Liver (tissue), 9 donors: ENCODE results near the gene COX10. TPM values are rescaled to one million over a fixed set of nuclear protein-coding genes. Genes with fewer than 3 reads are reported as not detected.
A peak's percentile ranks its signal among the peaks of the same experiment; 100 is the strongest.

ENCODE experiments used
- DNase-seq: peaks from one replicate; pipeline ENCODE4 v3.0.0-alpha.2; 2017; ENCODE audit warnings: low spot score
- H3K27ac ChIP-seq, 2 donors: one replicate each; pipeline ENCODE4 v1.7.0; 2013; ENCODE audit warnings: inconsistent platforms in 2 of 2, low read length in 2 of 2, control low read depth in 1 of 2, low read depth in 1 of 2, mild to moderate bottlenecking in 1 of 2
- H3K27me3 ChIP-seq, 4 donors: one replicate each; pipeline versions ENCODE4 v1.6.1 to v1.7.0; 2013; ENCODE audit warnings: low read length in 3 of 4, inconsistent platforms in 1 of 4, mild to moderate bottlenecking in 1 of 4, moderate library complexity in 1 of 4; ENCODE audit not compliant: control insufficient read depth in 4 of 4, insufficient read depth in 4 of 4
- H3K36me3 ChIP-seq, 4 donors: one replicate each; pipeline versions ENCODE4 v1.6.1 to v1.7.0; 2013; ENCODE audit warnings: low read length in 3 of 4, mild to moderate bottlenecking in 3 of 4, low read depth in 1 of 4, moderate library complexity in 1 of 4; ENCODE audit not compliant: control insufficient read depth in 4 of 4, insufficient read depth in 3 of 4
- H3K4me1 ChIP-seq, 4 donors: one replicate each; pipeline versions ENCODE4 v1.6.1 to v1.7.0; 2013; ENCODE audit warnings: low read length in 3 of 4, mild to moderate bottlenecking in 3 of 4, moderate library complexity in 1 of 4; ENCODE audit not compliant: control insufficient read depth in 4 of 4, insufficient read depth in 4 of 4
- H3K4me3 ChIP-seq, 3 donors: one replicate each; pipeline versions ENCODE4 v1.6.1 to v1.7.0; 2013; ENCODE audit warnings: low read length in 3 of 3, control low read depth in 1 of 3, low read depth in 1 of 3, mild to moderate bottlenecking in 1 of 3
- H3K9ac ChIP-seq, 2 donors: one replicate each; pipeline ENCODE4 v1.7.0; 2013; ENCODE audit warnings: low read length in 2 of 2, mild to moderate bottlenecking in 2 of 2, moderate library complexity in 2 of 2, control low read depth in 1 of 2, low read depth in 1 of 2
- H3K9me3 ChIP-seq, 4 donors: one replicate each; pipeline versions ENCODE4 v1.6.1 to v1.7.0; 2013; ENCODE audit warnings: low read length in 3 of 4; ENCODE audit not compliant: control insufficient read depth in 4 of 4
- CTCF ChIP-seq: fragments of 150-350 bp; IDR thresholded peaks from 2 replicates; pipeline ENCODE4 v1.5.1; 2017; ENCODE audit warnings: improper control_type of control experiment, low read depth, low read length; ENCODE audit not compliant: missing input control
- EGR1 ChIP-seq, 2 donors: IDR thresholded peaks; 2 replicates each; pipeline ENCODE4 v1.6.1; 2016 to 2018; ENCODE audit warnings: antibody characterized with exemption in 2 of 2, low read depth in 2 of 2
- FOXA1 ChIP-seq: IDR thresholded peaks from 2 replicates; pipeline ENCODE4 v1.6.1; 2016; ENCODE audit warnings: antibody characterized with exemption
- FOXA2 ChIP-seq: IDR thresholded peaks from 2 replicates; pipeline ENCODE4 v1.6.1; 2016; ENCODE audit warnings: antibody characterized with exemption
- GABPA ChIP-seq, 2 donors: IDR thresholded peaks in 1 of 2; conservative IDR thresholded peaks in 1 of 2; 2 replicates each; pipeline ENCODE4 v1.6.1; 2016; ENCODE audit warnings: antibody characterized with exemption in 2 of 2, mild to moderate bottlenecking in 1 of 2, moderate library complexity in 1 of 2
- HNF4A ChIP-seq, 2 donors: conservative IDR thresholded peaks; 2 replicates each; pipeline ENCODE4 v1.6.1; 2016; ENCODE audit warnings: antibody characterized with exemption in 2 of 2, mild to moderate bottlenecking in 2 of 2
- HNF4G ChIP-seq: IDR thresholded peaks from 2 replicates; pipeline ENCODE4 v1.6.1; 2016; ENCODE audit warnings: antibody characterized with exemption
- JUND ChIP-seq, 2 donors: IDR thresholded peaks; 2 replicates each; pipeline ENCODE4 v1.6.1; 2016; ENCODE audit warnings: antibody characterized with exemption in 2 of 2
- NR2F2 ChIP-seq: IDR thresholded peaks from 2 replicates; pipeline ENCODE4 v1.6.1; 2016; ENCODE audit warnings: antibody characterized with exemption
- RAD21 ChIP-seq, 2 donors: IDR thresholded peaks; 2 replicates each; pipeline ENCODE4 v1.6.1; 2016; ENCODE audit warnings: antibody characterized with exemption in 2 of 2, mild to moderate bottlenecking in 2 of 2
- RXRA ChIP-seq, 2 donors: IDR thresholded peaks; 2 replicates each; pipeline ENCODE4 v1.6.1; 2017 to 2018; ENCODE audit warnings: antibody characterized with exemption in 2 of 2, mild to moderate bottlenecking in 1 of 2
- SP1 ChIP-seq: IDR thresholded peaks from 2 replicates; pipeline ENCODE4 v1.6.1; 2018; ENCODE audit warnings: antibody characterized with exemption, mild to moderate bottlenecking
- TAF1 ChIP-seq: conservative IDR thresholded peaks from 2 replicates; pipeline ENCODE4 v1.6.1; 2016; ENCODE audit warnings: antibody characterized with exemption, mild to moderate bottlenecking
- YY1 ChIP-seq: IDR thresholded peaks from 2 replicates; pipeline ENCODE4 v1.6.1; 2016; ENCODE audit warnings: antibody characterized with exemption, mild to moderate bottlenecking
- ZBTB33 ChIP-seq: IDR thresholded peaks from 2 replicates; pipeline ENCODE4 v1.6.1; 2016; ENCODE audit warnings: antibody characterized with exemption
- WGBS: extraction: QIAGEN DNeasy Blood & Tissue Kit; methylation state at CpG from one replicate; pipeline ENCODE4 v1.1.7; 2013; 5-methylcytosine and 5-hydroxymethylcytosine counted together
- polyA plus RNA-seq, 2 donors: library from polyadenylated mRNA; stranded (reverse) in 1 of 2; unstranded in 1 of 2; fragments of 200-250 nt in 1 of 2; fragments of >200 nt in 1 of 2; fragmentation: Nextera tagmentation in 1 of 2; extraction: Ambion mirVana in 1 of 2; gene quantifications; one replicate each; pipeline versions ENCODE4 v1.2.1 to v1.2.3, GENCODE V29; 2013 to 2015
- total RNA-seq, 2 donors: library from RNA; depleted of rRNA; stranded (reverse); fragments of >200 nt; gene quantifications; one replicate each; pipeline ENCODE4 v1.2.3, GENCODE V29; 2014
- TF ChIP-seq, protein P1 (sequence below): IDR thresholded peaks from 2 replicates; pipeline ENCODE4 v1.6.1; 2016; ENCODE audit warnings: antibody characterized with exemption
- TF ChIP-seq, protein P2 (sequence below): IDR thresholded peaks from 2 replicates; pipeline ENCODE4 v1.6.1; 2016; ENCODE audit warnings: antibody characterized with exemption
- donor health status: healthy.
- donor health status: healthy.
- donor health status: healthy.
- donor health status: healthy.
- donor health status: healthy.

Gene COX10
- total and polyA plus RNA-seq, 4 donors, result 7.0 to 15.1 (median 8.7) TPM

DNA sequence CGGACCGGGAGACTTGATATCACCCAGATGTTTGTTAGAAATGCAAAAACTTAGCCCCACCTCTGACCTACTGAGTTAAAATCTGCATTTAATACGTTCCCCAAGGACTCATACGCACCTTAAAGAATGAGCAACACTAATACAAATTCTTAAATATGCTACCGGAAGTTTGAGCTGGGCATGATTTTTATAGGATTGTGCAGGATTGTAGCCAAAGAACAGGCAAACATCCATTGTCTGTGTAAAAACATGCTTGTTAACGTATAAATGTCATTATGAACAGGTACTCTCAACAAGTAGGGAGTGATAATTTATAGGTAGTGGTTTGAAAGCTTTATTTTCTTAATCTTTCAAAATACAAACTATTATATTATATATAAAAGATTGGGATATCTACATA lies 22.3 kb upstream of the COX10 start:
- WGBS, result 89% methylated on average over 6 of the region's 6 CpGs
- Histone ChIP-seq H3K4me3 (no peak overlapping the region), H3K36me3 (no peaks in the 10 kb centered on the region), H3K9me3 (no peaks in the 10 kb centered on the region), H3K4me1 (peaks cover 2 to 6% (median 5%) of the 10 kb centered on the region in 4 donors), H3K9ac (no peak overlapping the region), H3K27ac (no peak overlapping the region), H3K27me3 (no peaks in the 10 kb centered on the region)
- no peak for TF ChIP-seq EGR1 (IDR thresholded peaks at IDR 0.05; ENCODE audit: low read depth in 2 of 2)
- no peak for TF ChIP-seq RAD21 (IDR thresholded peaks at IDR 0.05)
- no peak for TF ChIP-seq FOXA2
- TF ChIP-seq GABPA (IDR thresholded peaks at IDR 0.05 in 1 of 2, conservative IDR thresholded peaks at IDR 0.05 in 1 of 2), result no peak
- no peak for TF ChIP-seq TAF1
- TF ChIP-seq, protein P1, sequence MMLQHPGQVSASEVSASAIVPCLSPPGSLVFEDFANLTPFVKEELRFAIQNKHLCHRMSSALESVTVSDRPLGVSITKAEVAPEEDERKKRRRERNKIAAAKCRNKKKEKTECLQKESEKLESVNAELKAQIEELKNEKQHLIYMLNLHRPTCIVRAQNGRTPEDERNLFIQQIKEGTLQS, result no peak
- no peak for TF ChIP-seq SP1
- no peak for TF ChIP-seq HNF4G
- DNase-seq, result no peak

- no peak overlapping the region for H3K27ac ChIP-seq
- 47% methylated on average over 4 of the region's 4 CpGs for WGBS
- H3K4me1 ChIP-seq, result peaks cover 3 to 8% (median 6%) of the 10 kb centered on the region in 4 donors
- no peak overlapping the region for H3K9ac ChIP-seq
- no peak for DNase-seq
- no peaks in the 10 kb centered on the region for H3K9me3 ChIP-seq
- TF ChIP-seq YY1 (peak; percentile 37), HNF4A (conservative IDR thresholded peaks at IDR 0.05) (peak in 1 of 2 donors; percentile 34), JUND (IDR thresholded peaks at IDR 0.05) (no peak), RXRA (IDR thresholded peaks at IDR 0.05) (peak in 1 of 2 donors; percentile 51)
- H3K27me3 ChIP-seq, result no peaks in the 10 kb centered on the region
- no peaks in the 10 kb centered on the region for H3K36me3 ChIP-seq
- no peak overlapping the region for H3K4me3 ChIP-seq
These were observed 21.7 kb upstream of the COX10 start for GRCh38 chr17:14047591-14047990.

GRCh38 chr17:14048169-14048568 lies 21.1 kb upstream of the COX10 start:
- H3K36me3 ChIP-seq, result no peaks in the 10 kb centered on the region
- no peak overlapping the region for H3K4me3 ChIP-seq
- H3K27ac ChIP-seq, result no peak overlapping the region
- TF ChIP-seq RAD21 (IDR thresholded peaks at IDR 0.05), result peak in 1 of 2 donors; percentile 65
- TF ChIP-seq, protein P2, sequence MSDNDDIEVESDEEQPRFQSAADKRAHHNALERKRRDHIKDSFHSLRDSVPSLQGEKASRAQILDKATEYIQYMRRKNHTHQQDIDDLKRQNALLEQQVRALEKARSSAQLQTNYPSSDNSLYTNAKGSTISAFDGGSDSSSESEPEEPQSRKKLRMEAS, result no peak
- H3K27me3 ChIP-seq, result no peaks in the 10 kb centered on the region
- no peaks in the 10 kb centered on the region for H3K9me3 ChIP-seq
- H3K9ac ChIP-seq, result no peak overlapping the region
- H3K4me1 ChIP-seq, result peaks cover 3 to 14% (median 9%) of the 10 kb centered on the region in 4 donors
- no peak for DNase-seq

- no peaks in the 10 kb centered on the region for H3K27me3 ChIP-seq
- no peaks in the 10 kb centered on the region for H3K9me3 ChIP-seq
- H3K36me3 ChIP-seq, result no peaks in the 10 kb centered on the region
- TF ChIP-seq TAF1 (no peak), GABPA (IDR thresholded peaks at IDR 0.05 in 1 of 2, conservative IDR thresholded peaks at IDR 0.05 in 1 of 2) (no peak), EGR1 (IDR thresholded peaks at IDR 0.05; ENCODE audit: low read depth in 2 of 2) (no peak), ZBTB33 (no peak), RAD21 (IDR thresholded peaks at IDR 0.05) (no peak), RXRA (IDR thresholded peaks at IDR 0.05) (no peak), NR2F2 (no peak), FOXA2 (no peak), YY1 (no peak), HNF4A (conservative IDR thresholded peaks at IDR 0.05) (no peak), FOXA1 (no peak), CTCF (no peak), HNF4G (no peak), JUND (IDR thresholded peaks at IDR 0.05) (no peak), SP1 (no peak)
- TF ChIP-seq, protein P1, result no peak
- TF ChIP-seq, protein P2, result no peak
- peaks cover 3 to 18% (median 9%) of the 10 kb centered on the region in 4 donors for H3K4me1 ChIP-seq
- H3K9ac ChIP-seq, result no peak overlapping the region
- no peak for DNase-seq
- no peak overlapping the region for H3K27ac ChIP-seq
- no peak overlapping the region for H3K4me3 ChIP-seq
- WGBS, result over 99% methylated on average over 5 of the region's 5 CpGs
These were observed 18.7 kb upstream of the COX10 start for GRCh38 chr17:14050616-14051015.
